HG03095 (cell line): ENCODE data around the gene PNMA6A.
"Not testable (repeated sequence)": the region's sequence is repeated elsewhere in the genome, so short reads cannot be mapped to it uniquely, and the experiment has no call there.

ENCODE experiments used
- ATAC-seq: cut with Tn5 transposase; IDR thresholded peaks from one replicate; pipeline ENCODE4 v1.9.1; 2021; ENCODE audit warnings: moderate library complexity; ENCODE audit not compliant: unreplicated experiment

Gene PNMA6A

DNA sequence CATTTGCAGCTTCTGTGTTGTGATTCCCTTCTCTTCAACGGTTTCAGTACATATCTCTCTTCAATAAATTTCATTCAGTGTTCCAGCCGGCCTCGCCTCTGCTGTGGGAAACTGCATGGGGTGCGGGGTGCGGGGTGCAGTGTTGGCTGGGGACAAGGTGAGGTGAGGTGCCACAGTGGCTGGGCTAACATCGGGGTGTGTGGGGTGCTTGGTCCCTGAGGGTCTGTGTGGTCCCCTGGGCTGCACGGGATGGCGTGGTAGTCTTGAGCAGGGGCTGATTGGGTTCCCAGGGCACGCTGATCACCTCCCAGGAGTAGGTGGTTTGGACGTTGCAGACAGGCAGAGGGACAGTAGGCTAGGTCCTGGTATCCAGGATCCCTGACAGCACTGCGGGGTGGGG, 2.7 kb downstream of the PNMA6A start:
- no peak for ATAC-seq

GRCh38 chrX:153075366-153075765, 3.1 kb downstream of the PNMA6A start:
- no peak for ATAC-seq

DNA sequence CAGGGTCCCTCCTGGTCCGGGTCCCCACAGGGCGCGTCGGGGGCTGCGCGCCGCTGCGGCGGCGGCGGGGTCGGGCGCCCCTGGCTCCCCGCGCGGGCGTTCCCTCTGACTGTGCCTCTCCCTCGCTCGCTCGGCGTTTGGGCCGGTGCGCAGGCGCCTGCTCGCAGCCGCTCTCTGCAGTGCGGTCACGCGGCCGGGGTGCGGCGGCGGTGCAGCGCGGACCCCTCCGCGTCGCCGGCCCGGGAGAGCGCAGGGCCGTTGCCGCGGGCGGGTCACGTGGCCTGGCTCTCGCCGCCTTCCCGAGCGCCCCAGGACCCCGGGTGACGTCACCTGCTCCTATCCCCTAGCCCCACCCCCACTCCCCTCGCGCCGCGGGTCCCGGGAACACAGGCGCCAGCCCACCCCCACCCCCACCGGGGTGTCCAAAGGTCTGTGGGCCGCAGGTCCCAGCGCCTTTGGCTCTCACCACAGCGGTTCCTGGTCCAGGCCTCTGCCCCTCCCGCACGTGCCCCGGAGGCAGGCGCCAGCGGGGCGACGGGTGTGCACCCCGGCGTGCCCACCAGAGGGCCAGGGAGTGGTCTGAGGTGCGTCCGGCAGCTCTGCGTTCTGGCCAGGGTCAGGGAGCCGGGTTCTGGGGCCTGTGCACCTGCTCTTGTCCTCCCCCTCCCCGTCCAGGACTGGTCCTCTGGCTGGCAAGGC, 5.3 kb downstream of the PNMA6A start:
- ATAC-seq, result not testable (repeated sequence)

DNA sequence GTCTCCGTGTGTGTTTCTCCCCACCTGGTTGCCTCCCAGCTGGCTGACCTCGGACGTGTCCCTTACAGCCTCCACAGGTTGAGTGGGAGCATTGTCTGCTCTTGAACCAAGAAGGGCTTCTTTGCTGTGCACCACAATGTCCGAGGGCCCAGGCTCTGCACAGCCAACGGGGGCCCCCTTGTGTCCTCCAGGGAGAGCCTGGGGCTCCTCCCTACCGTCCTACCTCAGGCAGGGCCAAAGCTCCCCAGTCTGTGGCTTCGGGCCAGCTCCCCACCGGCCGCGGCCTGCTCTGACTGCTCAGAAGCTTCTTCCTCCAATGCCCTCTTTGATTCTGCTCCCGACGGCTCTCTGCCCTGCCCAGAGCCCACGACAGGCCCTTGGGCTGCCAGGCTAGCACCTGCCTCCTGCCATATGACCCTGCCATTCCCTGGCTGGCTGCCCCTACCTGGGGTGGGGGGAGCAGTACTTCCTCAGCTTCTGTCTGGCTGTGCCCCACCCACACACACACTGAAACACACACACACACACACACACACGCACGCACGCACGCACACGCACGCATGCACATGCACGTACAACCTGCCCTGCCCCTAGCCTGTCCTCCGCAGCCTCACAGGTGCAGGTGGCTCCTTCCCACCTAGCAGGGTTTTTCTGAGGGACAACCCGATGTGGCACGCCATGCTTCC, 11.1 kb downstream of the PNMA6A start:
- not testable (repeated sequence) for ATAC-seq

GRCh38 chrX:153102418-153102817, 30.2 kb downstream of the PNMA6A start:
- no peak for ATAC-seq

DNA sequence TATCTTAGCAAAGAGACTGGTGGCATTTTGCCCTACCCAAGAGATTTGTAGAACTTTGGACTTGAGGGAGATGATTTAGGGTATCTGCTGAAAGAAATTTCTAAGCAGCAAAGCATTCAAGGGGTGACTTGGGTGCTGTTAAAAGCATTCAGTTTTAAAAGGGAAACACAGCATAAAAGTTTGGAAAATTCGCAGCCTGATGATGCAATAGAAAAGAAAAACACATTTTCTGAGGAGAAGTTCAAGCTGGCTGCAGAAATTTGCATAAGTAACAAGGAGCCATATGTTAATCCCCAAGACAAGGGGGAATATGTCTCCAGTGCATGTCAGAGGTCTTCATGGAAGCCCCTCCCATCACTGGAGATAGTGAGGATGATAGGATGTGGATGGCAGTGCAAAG, 32.7 kb downstream of the PNMA6A start:
- not testable (repeated sequence) for ATAC-seq

GRCh38 chrX:153106092-153106801, 34.0 kb downstream of the PNMA6A start:
- ATAC-seq, result peak; percentile 60

DNA sequence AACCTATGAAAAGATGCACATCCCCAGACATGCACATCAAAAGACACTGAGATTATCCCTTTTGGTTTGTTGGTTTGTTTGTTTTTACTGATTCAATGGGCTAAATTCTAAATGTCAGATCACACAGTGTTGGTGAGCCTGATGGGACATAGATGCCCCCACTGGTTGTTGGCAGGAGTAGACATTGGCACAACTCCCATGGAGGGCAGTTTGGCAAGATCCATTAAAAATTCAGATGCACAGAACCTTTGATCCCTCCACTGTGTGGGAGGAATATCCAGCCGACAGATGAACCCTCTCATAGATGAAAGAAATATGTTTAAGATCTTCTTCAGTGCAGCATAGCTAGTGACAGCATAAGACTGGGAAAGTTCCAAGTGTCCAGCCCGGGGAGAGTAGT, 38.5 kb downstream of the PNMA6A start:
- not testable (repeated sequence) for ATAC-seq

DNA sequence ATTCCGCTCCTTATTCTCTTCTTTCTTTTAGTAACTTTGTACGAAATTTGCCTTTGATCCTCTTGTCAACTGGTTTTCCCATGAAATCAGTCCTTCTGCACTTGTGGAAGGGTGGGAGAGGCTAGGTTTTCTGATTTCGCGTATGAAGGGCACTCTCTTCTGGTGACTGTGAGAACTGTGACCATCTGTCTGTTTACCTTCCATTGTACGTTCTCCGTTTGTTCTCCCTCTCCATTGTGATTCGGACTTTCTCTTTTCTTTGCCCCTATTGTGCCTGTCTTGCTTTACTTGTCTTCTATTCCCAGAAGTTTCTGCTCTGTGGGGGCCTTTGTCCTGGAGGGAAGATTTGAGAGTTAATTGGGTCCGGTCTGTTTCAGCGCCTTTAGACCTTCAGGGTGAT, 41.6 kb downstream of the PNMA6A start:
- ATAC-seq, result not testable (repeated sequence)

DNA sequence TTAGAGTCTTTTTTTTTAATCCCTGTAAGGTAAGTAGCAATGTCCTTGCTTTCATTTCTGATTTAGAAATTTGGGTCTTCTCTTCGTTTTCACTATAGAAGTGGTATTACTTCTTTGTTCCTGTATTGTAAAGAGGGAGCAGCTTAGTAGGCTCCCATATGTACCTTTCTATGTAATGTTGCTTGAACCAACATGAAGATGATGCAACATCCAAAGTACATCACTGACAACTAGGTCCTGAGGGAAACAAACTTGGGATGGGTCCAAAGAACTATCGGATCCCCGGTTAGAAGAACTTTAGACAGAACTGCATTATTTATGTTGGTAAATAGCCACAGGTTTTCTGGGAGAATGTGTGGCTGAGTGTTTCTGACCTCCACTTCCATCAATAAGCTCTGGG, 45.5 kb downstream of the PNMA6A start:
- not testable (repeated sequence) for ATAC-seq

GRCh38 chrX:153120230-153120629, 48.0 kb downstream of the PNMA6A start:
- not testable (repeated sequence) for ATAC-seq

DNA sequence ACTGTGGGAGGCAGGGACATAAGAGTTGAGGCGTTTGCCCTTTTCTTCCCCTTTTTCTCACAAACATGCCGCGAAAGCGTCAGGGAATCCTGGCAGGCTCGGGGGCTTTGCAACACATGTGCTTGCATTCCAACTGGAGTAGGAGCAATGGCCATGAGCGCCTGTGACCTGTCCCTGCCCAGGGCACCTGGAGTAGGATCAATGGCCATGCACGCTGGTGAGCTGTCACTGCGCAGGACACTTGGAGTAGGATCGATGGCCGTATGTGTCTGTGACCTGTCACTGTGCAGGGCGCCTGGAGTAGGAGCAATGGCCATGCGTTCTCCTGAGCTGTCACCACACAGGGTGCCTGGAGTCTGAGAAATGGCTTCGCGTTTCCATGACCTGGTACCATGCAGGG, 51.2 kb downstream of the PNMA6A start:
- ATAC-seq, result not testable (repeated sequence)
